ENCODE data around the gene ZNF408. TPM values are rescaled to one million over a fixed set of nuclear protein-coding genes. Genes with fewer than 3 reads are reported as not detected.

Gene ZNF408
- total and polyA plus RNA-seq, 2 of the 13 experiments (the other 11 are each of a cell fraction or from before 2014, with no cell fraction given) = 11.2 to 12.5 TPM

DNA sequence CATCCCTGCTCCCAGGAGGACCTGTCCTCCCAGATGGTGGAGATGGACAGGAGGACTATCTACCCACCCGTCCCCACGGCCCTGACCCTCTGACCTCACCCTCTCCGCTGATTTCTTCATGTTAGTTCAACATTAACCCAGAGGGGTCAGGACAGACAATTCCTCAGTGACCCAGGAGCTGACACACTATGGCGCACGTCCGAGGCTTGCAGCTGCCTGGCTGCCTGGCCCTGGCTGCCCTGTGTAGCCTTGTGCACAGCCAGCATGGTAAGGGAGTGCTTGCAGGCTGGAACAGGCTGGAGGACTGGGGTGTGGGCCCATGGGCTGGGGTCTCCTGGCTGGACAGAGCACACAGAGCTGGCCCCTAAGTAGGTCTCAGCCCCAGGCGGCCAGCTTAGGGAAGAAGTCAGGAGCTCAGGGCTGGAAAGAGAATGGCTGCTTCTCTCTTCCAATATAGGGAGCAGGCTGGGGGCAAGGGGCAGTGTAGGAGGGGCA is 18.3 kb downstream of the ZNF408 start, which contains the start of gene F2 (continued):
- TF ChIP-seq, protein P1, sequence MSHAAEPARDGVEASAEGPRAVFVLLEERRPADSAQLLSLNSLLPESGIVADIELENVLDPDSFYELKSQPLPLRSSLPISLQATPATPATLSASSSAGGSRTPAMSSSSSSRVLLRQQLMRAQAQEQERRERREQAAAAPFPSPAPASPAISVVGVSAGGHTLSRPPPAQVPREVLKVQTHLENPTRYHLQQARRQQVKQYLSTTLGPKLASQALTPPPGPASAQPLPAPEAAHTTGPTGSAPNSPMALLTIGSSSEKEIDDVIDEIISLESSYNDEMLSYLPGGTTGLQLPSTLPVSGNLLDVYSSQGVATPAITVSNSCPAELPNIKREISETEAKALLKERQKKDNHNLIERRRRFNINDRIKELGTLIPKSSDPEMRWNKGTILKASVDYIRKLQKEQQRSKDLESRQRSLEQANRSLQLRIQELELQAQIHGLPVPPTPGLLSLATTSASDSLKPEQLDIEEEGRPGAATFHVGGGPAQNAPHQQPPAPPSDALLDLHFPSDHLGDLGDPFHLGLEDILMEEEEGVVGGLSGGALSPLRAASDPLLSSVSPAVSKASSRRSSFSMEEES (CRISPR knock-in tag; IDR thresholded peaks at IDR 0.05) = peak; percentile 78
- TF ChIP-seq HMGA1 (CRISPR knock-in tag; conservative IDR thresholded peaks at IDR 0.05) (no peak), FIP1L1 (IDR thresholded peaks at IDR 0.05; ENCODE audit: borderline replicate concordance, insufficient read depth, low read depth, low read length) (no peak), ZBTB14 (CRISPR knock-in tag; IDR thresholded peaks at IDR 0.05) (no peak), ATF7-NPFF (CRISPR knock-in tag; IDR thresholded peaks at IDR 0.05; ENCODE audit: low read depth) (no peak), FOSL1 (CRISPR knock-in tag; IDR thresholded peaks at IDR 0.05; ENCODE audit: borderline replicate concordance) (no peak), PBX3 (CRISPR knock-in tag; IDR thresholded peaks at IDR 0.05; ENCODE audit: borderline replicate concordance) (no peak), ZNF547 (CRISPR knock-in tag; IDR thresholded peaks at IDR 0.05) (no peak), CENPX (CRISPR knock-in tag; IDR thresholded peaks at IDR 0.05) (no peak), RFX5 (IDR thresholded peaks at IDR 0.05; ENCODE audit: low read depth, low read length) (no peak)
- TF ChIP-seq, protein P2, sequence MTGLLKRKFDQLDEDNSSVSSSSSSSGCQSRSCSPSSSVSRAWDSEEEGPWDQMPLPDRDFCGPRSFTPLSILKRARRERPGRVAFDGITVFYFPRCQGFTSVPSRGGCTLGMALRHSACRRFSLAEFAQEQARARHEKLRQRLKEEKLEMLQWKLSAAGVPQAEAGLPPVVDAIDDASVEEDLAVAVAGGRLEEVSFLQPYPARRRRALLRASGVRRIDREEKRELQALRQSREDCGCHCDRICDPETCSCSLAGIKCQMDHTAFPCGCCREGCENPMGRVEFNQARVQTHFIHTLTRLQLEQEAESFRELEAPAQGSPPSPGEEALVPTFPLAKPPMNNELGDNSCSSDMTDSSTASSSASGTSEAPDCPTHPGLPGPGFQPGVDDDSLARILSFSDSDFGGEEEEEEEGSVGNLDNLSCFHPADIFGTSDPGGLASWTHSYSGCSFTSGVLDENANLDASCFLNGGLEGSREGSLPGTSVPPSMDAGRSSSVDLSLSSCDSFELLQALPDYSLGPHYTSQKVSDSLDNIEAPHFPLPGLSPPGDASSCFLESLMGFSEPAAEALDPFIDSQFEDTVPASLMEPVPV (CRISPR knock-in tag; IDR thresholded peaks at IDR 0.05) = peak; percentile 69; the same call in 1 of the 2 replicates
- TF ChIP-seq, protein P3, sequence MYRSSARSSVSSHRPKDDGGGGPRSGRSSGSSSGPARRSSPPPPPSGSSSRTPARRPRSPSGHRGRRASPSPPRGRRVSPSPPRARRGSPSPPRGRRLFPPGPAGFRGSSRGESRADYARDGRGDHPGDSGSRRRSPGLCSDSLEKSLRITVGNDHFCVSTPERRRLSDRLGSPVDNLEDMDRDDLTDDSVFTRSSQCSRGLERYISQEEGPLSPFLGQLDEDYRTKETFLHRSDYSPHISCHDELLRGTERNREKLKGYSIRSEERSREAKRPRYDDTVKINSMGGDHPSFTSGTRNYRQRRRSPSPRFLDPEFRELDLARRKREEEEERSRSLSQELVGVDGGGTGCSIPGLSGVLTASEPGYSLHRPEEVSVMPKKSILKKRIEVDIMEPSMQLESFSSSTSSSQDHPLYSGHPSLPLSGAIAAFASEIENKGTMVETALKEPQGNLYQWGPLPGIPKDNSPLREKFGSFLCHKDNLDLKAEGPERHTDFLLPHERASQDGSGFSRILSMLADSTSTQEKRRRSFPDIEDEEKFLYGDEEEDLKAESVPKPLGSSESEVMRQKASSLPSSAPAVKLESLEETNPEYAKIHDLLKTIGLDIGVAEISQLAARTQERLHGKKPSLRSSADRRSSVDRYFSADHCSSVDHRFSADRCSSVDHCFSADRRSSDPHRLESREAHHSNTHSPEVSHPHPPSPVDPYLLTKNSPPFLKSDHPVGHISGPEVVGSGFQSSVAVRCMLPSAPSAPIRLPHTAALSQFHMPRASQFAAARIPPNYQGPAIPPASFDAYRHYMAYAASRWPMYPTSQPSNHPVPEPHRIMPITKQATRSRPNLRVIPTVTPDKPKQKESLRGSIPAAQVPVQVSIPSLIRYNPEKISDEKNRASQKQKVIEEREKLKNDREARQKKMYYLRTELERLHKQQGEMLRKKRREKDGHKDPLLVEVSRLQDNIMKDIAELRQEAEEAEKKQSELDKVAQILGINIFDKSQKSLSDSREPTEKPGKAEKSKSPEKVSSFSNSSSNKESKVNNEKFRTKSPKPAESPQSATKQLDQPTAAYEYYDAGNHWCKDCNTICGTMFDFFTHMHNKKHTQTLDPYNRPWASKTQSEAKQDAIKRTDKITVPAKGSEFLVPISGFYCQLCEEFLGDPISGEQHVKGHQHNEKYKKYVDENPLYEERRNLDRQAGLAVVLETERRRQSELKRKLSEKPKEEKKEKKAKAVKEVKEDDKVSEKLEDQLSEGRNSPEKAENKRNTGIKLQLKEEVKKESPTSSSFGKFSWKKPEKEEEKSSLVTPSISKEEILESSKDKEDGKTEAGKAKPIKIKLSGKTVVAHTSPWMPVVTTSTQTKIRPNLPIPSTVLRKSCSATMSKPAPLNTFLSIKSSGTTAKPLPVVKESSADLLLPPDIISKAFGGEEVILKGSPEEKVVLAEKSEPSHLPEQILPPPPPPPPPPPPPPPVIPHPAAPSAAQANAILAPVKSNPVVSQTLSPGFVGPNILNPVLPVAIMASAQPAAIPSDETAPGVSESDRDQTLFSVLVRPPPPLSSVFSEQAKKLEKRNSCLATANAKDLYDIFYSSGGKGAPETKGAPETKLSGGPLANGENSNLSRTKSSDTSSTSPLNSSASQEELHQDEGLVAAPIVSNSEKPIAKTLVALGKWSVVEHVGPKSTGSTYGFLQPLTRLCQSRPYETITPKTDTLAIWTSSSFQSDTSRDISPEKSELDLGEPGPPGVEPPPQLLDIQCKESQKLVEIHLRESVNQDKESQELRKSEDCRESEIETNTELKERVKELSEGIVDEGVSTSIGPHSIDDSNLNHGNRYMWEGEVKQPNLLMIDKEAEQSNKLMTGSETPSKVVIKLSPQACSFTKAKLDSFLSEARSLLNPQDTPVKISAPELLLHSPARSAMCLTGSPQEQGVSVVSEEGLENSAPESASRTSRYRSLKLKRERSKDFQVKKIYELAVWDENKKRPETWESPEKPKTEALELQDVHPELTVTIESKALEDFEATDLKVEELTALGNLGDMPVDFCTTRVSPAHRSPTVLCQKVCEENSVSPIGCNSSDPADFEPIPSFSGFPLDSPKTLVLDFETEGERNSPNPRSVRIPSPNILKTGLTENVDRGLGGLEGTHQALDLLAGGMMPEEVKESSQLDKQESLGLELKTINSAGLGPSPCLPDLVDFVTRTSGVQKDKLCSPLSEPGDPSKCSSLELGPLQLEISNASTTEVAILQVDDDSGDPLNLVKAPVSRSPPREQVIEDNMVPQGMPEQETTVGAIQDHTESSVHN (CRISPR knock-in tag; IDR thresholded peaks at IDR 0.05) = peak; percentile 42; the same call in 1 of the 2 replicates
- TF ChIP-seq, protein P4, sequence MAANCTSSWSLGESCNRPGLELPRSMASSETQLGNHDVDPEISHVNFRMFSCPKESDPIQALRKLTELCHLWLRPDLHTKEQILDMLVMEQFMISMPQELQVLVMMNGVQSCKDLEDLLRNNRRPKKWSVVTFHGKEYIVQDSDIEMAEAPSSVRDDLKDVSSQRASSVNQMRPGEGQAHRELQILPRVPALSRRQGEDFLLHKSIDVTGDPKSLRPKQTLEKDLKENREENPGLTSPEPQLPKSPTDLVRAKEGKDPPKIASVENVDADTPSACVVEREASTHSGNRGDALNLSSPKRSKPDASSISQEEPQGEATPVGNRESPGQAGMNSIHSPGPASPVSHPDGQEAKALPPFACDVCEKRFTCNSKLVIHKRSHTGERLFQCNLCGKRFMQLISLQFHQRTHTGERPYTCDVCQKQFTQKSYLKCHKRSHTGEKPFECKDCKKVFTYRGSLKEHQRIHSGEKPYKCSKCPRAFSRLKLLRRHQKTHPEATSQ (CRISPR knock-in tag; IDR thresholded peaks at IDR 0.05; ENCODE audit: borderline replicate concordance) = 0 out of 2 replicates have a peak, but pooled peaks have one; percentile 75
